CD1c-positive myeloid dendritic cell (primary cell): ENCODE measurements around the gene GALNTL6.
"Not testable (repeated sequence)": the region's sequence is repeated elsewhere in the genome, so short reads cannot be mapped to it uniquely, and the experiment has no call there.

Experiments
- DNase-seq: peaks from one replicate; pipeline ENCODE4 v3.0.0-alpha.2; 2016; ENCODE audit errors: extremely low spot score

GALNTL6 gene

DNA sequence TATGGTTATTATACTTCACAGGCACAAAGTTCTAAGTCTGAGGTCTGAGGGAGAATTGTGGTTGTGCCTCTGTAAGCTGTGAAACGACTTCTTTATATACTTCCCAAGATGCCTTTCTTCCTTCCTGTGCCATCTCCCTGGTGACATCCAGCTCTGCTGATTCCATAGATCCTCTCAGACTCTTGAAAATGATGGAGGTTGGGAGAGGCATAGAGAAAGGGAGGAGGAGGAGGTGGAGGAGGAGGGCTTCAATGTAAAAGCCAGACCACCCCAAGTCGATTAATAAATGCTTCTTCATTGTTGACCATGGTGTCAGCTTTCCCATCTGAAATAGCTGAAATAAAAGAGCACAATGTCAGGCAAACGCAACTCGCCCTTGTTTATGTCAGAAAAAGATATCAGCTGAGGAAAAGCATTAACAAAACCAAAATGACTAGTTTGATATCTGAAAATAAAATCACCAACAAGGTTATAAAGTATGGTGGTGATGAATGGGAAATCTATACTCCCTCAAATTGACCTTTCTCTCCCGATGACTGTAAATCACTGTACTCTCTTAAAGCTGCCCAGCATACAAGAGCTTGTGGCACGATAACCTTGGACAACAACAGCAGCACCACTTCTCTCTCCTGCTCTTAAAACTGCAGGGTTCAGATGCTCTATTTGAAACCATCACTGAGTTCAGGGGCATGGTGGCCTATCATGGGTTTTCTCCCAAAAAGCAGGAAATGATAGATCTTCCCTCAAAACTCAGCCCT lies 1125.0 kb downstream of the GALNTL6 start:
- DNase-seq: no peak

DNA sequence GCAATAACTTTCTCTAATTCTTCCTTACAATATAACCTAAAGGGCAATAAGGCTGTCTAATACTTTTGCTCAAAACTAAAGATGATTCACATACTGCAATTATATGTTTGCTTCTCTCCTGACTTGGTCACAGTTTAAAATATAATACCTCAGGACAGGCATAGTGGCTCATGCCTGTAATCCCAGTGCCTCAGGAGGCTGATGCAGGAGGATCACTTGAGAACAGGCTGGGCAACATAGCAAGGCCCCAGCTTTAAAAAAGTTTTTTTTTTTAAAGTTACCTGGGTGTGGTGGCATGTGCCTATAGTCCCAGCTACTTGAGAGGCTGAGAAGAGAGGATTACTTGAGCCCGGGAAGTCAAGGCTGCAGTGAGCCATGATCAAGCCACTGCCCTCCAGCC lies 1125.7 kb downstream of the GALNTL6 start:
- no peak for DNase-seq

DNA sequence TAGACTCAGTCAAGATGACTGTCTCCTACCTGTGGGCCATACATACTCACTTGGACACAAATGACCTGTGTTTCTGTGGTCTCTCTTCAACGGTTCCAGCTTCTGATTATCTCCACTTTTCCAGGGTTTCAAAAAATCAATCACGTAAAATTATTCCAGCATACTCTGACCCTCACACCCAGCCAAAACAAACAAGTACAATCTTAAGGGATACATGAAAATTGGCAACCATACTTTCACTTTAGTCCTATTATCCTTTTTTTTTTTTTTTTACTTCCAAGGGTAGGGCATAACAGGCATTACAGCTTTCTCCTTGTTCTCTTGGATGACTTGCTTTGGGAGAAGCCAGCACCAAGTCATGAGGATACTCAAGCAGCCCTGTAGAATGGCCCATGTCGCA lies 1129.6 kb downstream of the GALNTL6 start:
- no peak for DNase-seq

DNA sequence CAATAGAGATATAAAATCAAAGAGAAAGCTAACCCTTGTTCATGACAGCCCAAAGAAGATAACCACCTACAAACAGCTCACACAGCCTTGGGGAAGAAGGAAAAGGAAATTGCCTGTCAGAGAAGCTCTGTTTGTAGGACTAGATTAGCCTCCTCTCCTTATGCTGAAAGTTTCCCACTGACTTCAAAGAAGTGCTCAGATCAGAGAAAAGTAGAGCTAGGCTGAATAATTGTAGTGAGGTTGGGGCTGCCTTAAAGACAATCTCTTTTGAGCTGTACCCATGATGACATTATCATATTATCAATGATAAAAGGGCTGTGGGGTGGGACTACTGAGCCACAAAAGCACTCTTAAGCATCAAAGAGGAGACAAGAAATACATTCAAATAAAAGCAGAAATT lies 1132.4 kb downstream of the GALNTL6 start:
- no peak for DNase-seq

DNA sequence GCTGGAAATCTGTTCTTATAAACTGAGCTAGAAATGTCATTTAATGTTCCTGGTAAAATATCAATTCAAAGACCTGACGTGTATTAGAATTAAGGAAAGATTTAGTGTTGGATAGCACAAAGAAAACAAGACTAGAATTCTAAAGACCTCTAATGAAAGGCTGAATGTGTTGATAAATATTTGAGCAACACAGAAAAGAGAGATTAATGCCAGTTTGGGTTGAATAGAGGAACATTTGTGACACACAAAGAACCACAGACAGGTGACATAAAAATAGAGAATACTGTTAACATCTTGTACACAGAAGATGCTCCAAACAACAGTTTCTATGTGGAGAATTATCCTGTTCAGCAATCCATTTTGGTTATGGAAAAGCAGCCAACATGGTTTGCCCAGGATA lies 1133.3 kb downstream of the GALNTL6 start:
- DNase-seq: no peak

DNA sequence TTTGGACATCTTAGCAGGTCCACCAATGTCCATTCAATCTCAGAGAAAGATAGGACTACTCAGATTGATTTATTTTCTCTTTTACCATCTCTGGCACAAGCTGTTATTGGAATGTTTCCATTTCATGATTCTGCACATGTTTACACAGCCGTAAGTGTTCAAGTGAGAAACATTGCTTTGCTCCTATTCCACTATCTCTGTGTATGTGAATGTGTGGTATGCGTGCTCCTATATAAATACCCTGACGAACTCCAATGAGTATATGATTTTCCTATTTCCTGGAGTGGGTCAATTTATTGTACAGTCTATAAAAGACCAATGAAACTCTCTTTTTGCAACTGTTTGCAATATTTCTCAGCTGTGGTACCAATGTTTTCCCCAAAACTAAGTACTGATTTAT lies 1134.4 kb downstream of the GALNTL6 start:
- DNase-seq: no peak

DNA sequence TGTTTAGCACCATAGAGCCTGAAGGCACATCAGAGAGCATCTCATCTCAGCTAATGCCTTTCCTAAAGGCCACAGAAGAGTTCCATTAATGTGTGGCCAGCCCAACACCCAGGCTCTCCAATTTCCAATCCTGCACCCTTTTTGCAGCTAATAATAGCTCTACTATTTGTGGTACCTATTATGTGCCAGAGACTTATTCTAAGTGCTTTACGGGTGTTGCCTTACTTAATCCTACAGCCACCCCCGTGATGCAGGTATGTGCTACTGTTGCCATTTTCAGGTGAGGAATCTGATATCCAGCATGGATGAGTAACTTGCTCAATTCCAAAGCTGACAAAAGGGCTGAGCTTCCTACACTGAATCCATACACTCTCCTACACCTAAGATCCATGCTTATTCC lies 1137.8 kb downstream of the GALNTL6 start:
- DNase-seq: no peak

DNA sequence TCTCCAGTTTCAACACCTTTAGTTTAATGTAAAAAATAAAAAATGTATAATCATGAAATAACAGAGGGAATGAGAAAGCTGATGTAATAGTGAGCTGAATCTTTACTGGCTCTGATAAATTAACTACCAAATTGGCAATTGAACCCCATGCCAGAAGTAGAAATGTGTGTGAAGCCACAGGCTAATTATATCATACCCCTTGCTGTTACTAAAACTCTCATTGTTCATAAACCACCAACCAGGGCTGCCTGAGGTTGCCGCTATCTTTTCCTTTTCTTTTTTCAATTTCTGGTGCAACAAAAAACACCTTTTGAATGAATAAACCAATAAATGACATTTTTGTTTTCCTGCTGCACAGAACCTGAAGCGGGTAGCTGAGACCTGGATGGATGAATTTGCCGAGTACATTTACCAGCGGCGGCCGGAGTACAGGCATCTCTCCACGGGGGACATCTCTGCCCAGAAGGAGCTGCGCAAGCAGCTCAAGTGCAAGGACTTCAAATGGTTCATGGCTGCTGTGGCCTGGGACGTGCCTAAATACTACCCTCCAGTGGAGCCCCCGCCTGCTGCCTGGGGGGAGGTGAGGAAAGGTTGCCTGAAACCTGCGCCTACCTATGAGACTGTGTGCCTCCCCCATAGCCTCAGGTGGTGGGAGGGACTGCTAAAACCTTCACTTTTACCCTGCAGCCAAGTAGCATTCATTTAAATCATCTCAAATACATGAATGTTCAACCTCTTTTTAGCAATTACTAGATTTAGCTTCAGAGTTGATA lies 1138.7 kb downstream of the GALNTL6 start:
- no peak for DNase-seq

DNA sequence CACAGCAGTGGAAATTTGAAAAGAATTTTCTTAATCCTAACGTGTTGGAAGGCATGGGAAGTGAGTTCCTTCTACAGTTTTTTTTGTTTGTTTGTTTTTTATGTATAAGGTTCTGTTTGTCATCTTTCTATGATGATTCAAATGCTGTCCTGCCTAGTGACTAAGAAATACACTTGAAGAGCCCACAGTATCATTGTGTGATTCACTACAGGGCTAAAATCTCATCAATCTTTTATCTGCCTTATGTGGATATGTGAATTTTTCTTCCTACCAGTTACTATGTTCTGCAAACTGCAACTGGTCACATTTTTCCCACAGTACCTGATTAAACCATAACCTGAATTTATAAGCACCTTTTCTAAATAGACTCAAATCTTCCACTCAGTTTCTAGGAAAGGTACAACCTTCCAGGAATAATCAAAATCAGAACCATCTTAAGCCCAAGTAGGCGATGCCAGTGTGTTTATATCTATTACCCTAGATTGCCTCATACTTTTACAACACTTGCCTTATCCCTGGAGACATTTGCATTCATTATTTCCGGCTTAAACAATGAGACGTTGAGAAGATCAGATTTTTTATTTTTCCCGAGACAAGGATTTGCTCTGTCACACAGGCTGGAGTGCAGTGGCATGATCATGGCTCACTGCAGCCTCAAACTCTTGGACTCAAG lies 1140.8 kb downstream of the GALNTL6 start:
- DNase-seq: no peak

DNA sequence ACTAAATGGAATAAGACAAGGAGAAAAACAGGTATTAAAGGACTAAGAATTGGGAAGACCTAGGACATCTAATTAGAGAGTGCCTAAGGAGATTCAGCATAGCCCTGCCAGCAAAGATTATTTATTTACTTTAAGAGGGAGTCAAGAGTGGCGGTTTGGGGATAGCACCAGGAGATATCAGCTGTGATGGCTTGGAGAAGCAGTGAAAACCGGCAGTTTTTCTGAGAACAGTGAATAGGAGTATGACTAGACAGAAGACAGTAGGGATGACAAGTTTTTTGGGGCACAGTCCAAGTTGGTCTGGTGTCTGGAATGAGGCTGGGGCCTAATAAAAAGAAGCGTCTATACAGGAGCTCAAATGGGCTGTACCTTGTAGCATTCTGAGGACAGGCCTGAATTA lies 1143.1 kb downstream of the GALNTL6 start:
- not testable (repeated sequence) for DNase-seq

DNA sequence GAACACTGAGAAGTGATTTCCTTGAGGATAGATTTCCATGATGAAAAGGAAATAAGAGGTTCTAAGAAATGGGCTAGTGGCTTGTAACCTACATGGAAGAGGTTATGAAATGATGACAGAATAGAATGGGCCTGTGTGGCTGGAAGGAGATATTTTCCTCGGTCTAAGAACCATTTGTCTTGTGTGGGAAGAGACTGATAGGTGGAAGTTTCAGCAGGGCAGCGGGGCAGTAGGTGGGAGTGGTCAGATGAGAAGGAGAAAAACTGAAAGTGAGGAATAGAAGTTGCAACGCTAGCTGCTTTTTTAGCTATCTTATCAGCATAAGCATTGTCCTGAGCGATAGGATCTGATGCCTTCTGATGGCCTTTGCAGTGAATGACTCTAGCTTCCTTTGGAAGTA lies 1144.0 kb downstream of the GALNTL6 start:
- DNase-seq: no peak

DNA sequence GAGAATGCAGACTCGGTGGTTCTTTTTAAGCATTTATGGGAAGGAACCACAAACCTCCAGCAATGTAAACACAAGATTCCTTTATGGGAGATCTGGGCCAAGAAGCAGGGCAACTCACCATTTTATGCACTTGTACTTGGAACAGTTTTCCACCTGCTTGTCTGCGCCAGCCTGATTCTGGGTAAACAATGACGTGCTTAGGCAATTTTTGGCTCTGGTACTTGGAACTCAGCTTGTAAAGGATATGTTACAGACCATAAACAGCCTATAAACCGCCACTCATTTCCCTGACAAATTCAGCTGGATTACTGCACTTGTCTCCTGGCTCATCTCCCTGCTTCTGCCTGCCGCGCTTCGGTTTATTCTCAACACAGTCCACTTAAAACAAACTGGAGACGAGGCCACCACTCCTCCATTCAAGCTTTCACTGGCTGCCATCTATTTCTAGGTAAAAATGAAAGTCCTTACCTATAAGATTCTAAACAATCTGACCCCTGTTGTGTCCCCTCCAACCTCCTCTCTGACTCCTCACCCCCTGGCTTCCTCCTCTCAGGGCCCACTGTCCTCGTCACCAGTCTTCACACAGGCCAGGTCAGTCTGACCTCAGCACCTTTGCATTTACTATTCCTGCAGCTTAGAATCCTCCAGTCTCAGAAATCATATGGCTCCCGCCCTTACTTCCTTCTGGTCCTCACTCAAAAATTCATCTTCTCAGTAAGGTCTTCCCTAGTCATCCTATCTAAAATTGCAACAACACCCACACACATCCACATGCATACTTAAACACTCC lies 1149.6 kb downstream of the GALNTL6 start:
- DNase-seq: no peak

DNA sequence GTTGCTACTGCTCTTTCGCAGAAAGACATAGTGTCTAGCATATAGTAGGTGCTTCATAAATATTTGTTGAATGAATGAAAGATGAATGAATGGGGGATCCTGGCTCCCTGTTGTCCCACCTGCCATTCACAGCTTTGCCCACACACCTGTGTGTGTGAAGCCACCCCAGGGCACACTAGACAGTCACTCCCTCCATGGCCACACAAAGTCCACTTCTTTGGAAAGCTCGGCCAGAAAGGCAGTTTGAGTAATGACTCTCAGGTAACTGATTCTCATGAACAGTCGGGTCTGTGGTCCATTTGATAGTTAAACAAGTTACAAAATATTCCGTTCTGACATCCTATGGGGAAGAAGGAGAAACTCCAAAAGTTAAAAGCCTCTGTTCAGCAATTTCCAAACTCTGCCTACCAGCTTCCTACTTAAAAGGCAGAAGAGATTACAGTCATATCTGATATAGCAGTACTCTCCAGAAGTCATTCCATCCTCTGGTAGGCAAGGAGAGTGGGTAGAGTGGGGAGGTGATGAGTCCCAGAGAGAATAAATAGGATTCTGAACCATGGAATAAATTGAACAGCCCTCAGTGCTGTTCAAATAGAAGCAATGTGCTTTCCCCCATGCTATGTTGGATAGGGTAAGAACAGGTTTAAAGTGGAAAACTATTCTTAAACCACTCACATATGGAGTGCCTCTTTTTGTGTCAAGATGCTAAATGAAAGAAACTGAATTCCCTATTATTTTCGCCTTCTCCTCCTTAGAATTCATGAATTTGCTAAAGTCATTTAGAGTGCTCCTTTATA lies 1150.5 kb downstream of the GALNTL6 start:
- DNase-seq: no peak

DNA sequence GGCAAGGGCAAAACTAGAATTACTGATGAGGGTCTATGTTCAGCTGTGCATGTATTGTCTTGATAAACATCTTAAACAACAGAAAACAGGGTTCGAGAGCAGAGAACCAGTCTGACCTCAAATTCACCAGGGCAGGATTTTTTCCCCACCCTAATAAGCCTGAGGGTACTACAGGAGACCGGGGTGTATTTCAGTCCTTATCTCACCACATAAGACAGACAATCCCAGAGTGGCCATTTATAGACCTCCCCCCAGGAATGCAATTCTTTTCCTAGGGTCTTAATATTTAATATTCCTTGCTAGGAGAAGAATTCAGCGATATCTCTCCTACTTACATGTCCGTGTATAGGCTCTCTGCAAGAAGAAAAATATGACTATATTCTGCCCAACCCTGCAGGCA lies 1157.0 kb downstream of the GALNTL6 start:
- DNase-seq: not testable (repeated sequence)

DNA sequence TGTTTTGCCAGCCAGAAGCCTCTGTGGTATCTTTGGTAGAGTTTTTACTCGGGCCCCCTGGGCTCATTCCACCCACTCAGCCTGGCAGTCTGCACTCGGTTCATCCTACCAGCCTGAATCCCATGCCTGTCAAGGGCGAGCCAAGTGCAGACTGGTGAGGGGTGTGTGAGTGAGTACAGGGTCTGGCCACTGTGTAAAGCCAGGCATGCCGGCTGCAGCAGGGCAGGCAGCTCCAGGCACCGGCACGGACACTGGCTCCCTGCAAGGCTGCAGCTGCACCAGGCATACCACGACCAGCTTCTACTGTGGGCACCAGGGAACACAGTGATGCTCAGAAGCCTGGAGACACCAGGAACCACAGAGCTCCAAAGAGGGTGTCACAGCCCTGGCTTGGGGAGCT lies 1161.4 kb downstream of the GALNTL6 start:
- no peak for DNase-seq

DNA sequence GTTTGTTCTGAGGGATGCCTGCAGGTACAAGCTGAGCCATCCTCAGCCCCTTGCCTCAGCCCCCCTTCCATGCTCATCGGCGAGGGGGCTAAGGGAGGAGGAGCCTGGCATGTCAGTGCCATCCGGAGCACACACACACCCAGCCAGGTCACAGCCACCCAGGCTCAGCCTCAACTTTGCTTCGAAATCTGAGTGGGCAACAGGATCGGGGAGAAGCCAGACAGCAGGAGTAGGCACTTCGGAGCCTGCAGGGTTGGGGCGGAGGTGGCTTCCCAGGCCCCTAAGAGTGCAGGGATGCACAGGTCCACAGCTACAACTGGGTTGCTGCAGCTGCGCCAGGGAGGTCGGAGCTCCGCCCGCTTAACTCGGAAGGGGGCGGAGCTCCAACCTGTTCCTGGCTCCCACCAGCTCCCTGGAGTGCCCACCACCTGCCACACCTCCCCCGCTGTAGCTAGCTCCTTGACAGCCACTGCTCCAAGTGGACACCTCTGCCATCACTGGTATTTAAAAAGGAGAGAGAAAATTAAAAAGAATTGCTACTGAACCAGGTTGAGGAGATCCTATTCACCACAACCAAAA lies 1162.5 kb downstream of the GALNTL6 start:
- DNase-seq: no peak

DNA sequence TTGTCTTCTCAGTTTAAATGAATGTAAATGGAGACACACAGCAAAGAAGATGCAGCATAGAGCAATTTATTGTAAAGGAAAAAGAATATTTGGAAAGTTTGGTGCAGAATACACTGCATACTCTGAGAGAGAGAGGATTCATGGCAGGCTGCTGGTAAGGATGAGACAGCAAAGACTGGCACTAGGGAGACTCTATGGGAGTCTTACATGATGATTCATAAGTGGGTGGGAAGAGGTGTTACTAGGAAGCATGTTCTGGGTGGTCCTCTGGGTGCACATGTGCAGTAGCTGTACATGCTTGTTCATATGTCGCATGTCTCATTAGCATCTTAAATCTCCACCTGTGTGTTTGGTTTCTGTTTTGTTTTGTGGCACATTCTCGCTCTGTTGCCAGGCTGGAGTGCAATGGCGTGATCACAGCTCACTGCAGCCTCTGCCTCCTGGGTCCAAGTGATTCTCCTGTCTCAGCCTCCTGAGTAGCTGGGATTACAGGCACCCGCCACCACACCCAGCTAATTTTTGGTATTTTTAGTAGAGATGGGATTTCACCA lies 1164.4 kb downstream of the GALNTL6 start:
- not testable (repeated sequence) for DNase-seq

DNA sequence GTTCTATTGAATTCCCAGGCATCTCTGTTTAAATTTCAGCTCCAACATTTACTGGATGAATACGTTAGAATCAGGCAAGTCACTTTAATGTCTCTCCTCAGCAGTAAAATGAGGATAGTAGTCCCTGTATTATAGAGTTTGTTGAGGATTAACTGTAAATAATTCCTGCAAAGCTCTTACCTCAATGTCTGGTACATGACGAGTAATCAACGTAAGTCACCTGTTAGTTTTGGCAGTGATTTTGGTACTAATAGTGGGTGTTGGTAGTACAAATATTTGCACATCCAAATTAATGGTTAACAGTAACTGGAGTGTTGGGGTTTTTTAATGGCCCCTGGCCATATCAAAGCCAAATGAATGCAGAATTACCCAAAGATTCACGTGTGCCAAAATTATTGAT lies 1165.6 kb downstream of the GALNTL6 start:
- DNase-seq: no peak

DNA sequence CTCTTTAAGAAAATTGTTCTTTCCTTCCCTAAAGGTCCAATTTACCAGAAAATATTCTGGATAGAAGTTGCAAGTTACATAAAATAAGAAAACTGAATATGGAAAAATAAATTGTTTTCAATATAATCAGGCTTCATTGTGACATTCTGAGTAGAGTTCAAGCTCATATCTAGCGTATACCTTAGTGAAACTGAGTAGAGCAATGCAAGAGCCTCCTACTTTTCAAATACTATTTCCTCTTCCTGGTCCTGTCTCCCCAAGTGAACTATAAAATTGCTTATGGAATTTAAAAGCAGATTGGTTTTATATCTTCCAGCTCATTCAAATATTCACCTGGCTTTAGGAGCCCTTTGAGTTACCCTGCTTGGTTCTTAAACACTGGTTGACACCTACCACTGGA lies 1166.1 kb downstream of the GALNTL6 start:
- DNase-seq: no peak

DNA sequence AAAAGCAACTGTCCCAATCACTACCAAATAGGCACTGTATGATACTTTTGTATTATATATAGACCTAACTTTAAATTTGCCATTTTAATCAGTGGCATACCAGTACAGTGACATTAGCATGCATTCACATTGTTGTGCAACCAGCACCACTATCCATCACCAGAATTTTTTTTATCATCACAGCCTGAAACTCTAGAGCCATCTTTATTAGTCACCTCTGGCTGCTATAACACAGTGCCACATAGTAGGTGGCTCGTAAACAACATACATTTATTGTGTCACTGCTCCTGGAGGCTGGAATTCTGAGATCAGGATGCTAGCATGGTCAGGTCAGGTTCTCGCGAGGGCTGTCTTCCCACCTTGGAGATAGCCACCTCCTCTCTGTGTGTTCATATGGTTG lies 1167.0 kb downstream of the GALNTL6 start:
- DNase-seq: no peak
